Upper lobe of left lung (tissue), 6 donors: ENCODE measurements around the gene CFAP97D2. TPM values are rescaled to one million over a fixed set of nuclear protein-coding genes. Genes with fewer than 3 reads are reported as not detected.

Experiments used
- ATAC-seq, 2 donors: fragments of 200-7000 bp; cut with Tn5 transposase; one replicate each; pipeline ENCODE4 v1.9.1; 2022; ENCODE audit warnings: mild to moderate bottlenecking in 2 of 2, moderate library complexity in 2 of 2; ENCODE audit not compliant: low FRiP score in 2 of 2
- DNase-seq, 2 donors: peaks; one replicate each; pipeline ENCODE4 v3.0.0-alpha.2; 2019 to 2020
- H3K27ac ChIP-seq, 4 donors: fragments of 200-600 bp; sonication (generic); one replicate each; pipeline ENCODE4 v1.5.1; 2016 to 2019
- H3K27me3 ChIP-seq, 4 donors: fragments of 200-600 bp; sonication (generic); one replicate each; pipeline ENCODE4 v1.5.1; 2017 to 2019
- H3K36me3 ChIP-seq, 4 donors: fragments of 200-600 bp; sonication (generic); one replicate each; pipeline ENCODE4 v1.5.1; 2016 to 2019
- H3K4me1 ChIP-seq, 4 donors: fragments of 200-600 bp; sonication (generic); one replicate each; pipeline ENCODE4 v1.5.1; 2018 to 2019
- H3K4me3 ChIP-seq, 4 donors: fragments of 200-600 bp; sonication (generic); one replicate each; pipeline ENCODE4 v1.5.1; 2017 to 2019; ENCODE audit warnings: mild to moderate bottlenecking in 2 of 4, moderate library complexity in 1 of 4
- H3K9me3 ChIP-seq, 4 donors: fragments of 200-600 bp; sonication (generic); one replicate each; pipeline ENCODE4 v1.5.1; 2018 to 2019
- EP300 ChIP-seq, 4 donors: sonication (generic); formaldehyde crosslinking; IDR thresholded peaks; one replicate each; pipeline ENCODE4 v1.5.1; 2017; ENCODE audit warnings: antibody characterized with exemption in 4 of 4, control low read depth in 2 of 4
- POLR2A ChIP-seq, 4 donors: fragments of 450-650 bp; IDR thresholded peaks; one replicate each; pipeline ENCODE4 v1.5.1; 2016 to 2017; ENCODE audit warnings: antibody characterized with exemption in 4 of 4, mild to moderate bottlenecking in 2 of 4
- POLR2AphosphoS5 ChIP-seq, 2 donors: sonication (generic); formaldehyde crosslinking; IDR thresholded peaks; one replicate each; pipeline ENCODE4 v1.5.1; 2017; ENCODE audit warnings: antibody characterized with exemption in 2 of 2
- WGBS, 2 donors: methylation state at CpG; one replicate each; pipeline ENCODE4 v1.1.5; 2017 to 2018; 5-methylcytosine and 5-hydroxymethylcytosine counted together
- total RNA-seq, 6 donors: library from RNA; depleted of rRNA in 4 of 6; stranded (reverse); fragments of >200 nt in 4 of 6; gene quantifications; one replicate each; pipeline versions ENCODE4 v1.1.0 to v1.2.1, GENCODE V29; 2016 to 2021
- TF ChIP-seq, protein P1 (sequence below), 6 experiments: fragments of 450-650 bp in 4 of 6; fragments of 200-600 bp in 2 of 6; sonication (generic) in 2 of 6; IDR thresholded peaks; one replicate each; pipeline ENCODE4 v1.5.1; 2016 to 2019; ENCODE audit warnings: antibody characterized with exemption in 6 of 6
- donor health status: DM: no; HTN: no; CAD: no; lungs with moderate emphysema.
- donor health status: DM: no; HTN: yes; CAD: no; lungs with severe emphysema.

CFAP97D2 gene
- 1 to 10 TPM in 1 of 6 donors, under 1 TPM in 2, not detected in 3; 0.67 to 3.6 (median 0.76) TPM for total RNA-seq

DNA sequence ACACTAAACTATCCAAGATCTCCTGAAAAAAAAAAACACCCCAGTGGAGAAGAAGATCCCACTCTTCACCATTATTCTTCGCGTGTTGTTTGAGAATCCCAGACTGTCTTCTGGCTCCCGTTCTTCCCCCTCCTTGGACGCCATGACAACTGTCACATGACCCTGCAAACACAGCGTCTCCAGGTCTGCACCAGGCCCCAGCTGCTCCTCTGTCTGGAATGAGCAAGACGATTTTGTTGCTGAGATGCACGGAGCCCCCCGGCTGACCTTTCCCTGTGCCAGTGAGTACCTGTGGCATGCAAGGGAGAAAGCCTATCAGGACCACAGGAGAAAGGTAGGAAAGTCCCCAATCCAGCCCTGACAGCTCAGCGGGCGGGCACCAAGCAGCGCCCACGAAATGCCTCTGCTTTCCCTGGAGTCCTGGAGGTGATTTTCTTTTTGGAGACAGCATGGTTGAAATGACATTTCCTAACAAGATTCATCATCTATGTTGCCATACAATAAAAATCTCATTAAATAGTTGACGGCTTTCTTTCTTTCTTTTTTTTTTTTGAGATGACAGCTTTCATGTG lies at the start of gene CFAP97D2:
Gene CFAP97D2, plus strand, starts transcription at position 171 of the 572 bp plus-strand sequence. Its CDS starts 74 bp downstream, at position 245.
- Histone ChIP-seq H3K27ac (no peak within 1 kb of the TSS), H3K4me3 (no peak within 1 kb of the TSS), H3K9me3 (no peaks in the 10 kb centered on the region), H3K27me3 (no peaks in the 10 kb centered on the region), H3K4me1 (peaks cover 0 to 12% (median 3%) of the 10 kb centered on the region in 4 donors), H3K36me3 (no peaks in the 10 kb centered on the region)
- DNase-seq: no peak
- TF ChIP-seq, protein P1, sequence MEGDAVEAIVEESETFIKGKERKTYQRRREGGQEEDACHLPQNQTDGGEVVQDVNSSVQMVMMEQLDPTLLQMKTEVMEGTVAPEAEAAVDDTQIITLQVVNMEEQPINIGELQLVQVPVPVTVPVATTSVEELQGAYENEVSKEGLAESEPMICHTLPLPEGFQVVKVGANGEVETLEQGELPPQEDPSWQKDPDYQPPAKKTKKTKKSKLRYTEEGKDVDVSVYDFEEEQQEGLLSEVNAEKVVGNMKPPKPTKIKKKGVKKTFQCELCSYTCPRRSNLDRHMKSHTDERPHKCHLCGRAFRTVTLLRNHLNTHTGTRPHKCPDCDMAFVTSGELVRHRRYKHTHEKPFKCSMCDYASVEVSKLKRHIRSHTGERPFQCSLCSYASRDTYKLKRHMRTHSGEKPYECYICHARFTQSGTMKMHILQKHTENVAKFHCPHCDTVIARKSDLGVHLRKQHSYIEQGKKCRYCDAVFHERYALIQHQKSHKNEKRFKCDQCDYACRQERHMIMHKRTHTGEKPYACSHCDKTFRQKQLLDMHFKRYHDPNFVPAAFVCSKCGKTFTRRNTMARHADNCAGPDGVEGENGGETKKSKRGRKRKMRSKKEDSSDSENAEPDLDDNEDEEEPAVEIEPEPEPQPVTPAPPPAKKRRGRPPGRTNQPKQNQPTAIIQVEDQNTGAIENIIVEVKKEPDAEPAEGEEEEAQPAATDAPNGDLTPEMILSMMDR (IDR thresholded peaks at IDR 0.05): no peak
- no peak for TF ChIP-seq POLR2A (IDR thresholded peaks at IDR 0.05)
- TF ChIP-seq EP300 (IDR thresholded peaks at IDR 0.05): no peak
- WGBS, 2 donors: 65 to 75% methylated on average over 13 of the region's 13 CpGs
- ATAC-seq: no peak

DNA sequence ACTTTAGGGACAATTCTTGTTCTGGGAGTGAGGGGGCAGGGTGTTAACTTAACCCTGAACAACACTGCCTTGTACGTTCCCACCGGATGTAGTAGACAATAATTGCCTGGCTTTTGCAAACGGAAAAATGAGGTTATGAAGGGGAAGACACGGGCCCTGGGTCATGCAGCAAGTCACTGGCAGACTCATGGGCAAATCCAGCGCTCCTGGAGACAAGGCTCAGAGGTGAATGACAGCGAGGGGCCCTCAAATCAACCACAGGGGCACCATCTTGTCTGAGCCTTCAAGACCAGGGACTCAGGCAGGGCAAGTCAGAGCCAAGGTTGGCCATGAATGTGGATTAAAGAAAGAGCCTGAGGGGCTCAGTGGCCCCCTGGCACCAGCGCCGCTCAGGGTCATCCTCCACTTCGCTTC lies 49.4 kb upstream of the CFAP97D2 start:
- Histone ChIP-seq H3K27ac (peak overlapping the region; percentile 84 to 94 (median 88)), H3K4me1 (peaks cover 36 to 73% (median 41%) of the 10 kb centered on the region in 4 donors)
- DNase-seq: no peak

DNA sequence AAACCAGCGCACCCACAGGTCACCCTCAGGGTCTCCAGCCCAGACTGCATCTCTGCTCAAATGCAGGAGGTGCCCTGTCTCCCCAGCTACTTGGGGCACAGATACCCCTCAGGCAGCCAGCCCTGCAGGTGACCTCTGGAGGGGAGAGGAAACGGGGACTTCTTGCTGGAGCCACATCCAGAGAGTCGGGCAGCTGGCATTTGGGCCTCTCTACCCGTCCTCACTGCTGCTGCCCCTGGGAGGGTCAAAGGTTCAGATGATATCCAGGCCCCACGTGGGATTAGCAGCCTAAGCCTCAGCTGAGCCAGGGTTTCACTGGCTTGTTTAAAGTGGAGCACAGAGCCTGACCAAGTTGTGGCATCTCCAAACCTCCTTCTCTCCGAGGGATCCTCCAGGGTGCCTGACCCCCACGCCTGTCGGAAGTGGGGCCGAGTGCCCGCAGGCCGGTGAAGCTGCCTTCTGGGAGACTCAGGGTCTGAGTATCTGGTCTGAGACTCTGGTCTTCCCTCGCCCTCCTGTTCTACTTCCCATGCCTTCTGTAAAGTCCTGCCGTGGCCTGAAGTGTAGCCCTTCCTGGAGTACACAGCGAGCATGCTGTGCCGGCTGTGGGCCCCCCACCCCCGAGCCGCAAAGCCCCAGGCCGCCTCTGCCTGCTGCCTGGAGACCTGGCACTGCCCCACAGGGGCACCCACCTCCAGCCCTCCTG lies 48.8 kb upstream of the CFAP97D2 start:
- ATAC-seq (no peak), DNase-seq (no peak)
- peak overlapping the region; percentile 84 to 94 (median 88) for H3K27ac ChIP-seq
- H3K4me1 ChIP-seq: peaks cover 36 to 67% (median 41%) of the 10 kb centered on the region in 4 donors
- no peaks in the 10 kb centered on the region for H3K36me3 ChIP-seq
- H3K4me3 ChIP-seq: peak overlapping the region in 3 of 4 donors; percentile 66 to 98 (median 76)
- H3K27me3 ChIP-seq: no peaks in the 10 kb centered on the region
- TF ChIP-seq, protein P1 (IDR thresholded peaks at IDR 0.05): no peak
- no peak for TF ChIP-seq POLR2AphosphoS5 (IDR thresholded peaks at IDR 0.05)
- WGBS, 2 donors: 41 to 75% methylated on average over 5 to 17 of the region's 18 CpGs
- no peaks in the 10 kb centered on the region for H3K9me3 ChIP-seq

More for the DNA sequence above, 49.4 kb upstream of the CFAP97D2 start:
- peak overlapping the region in 1 of 4 donors; percentile 98 for H3K4me3 ChIP-seq
- H3K27me3 ChIP-seq: no peaks in the 10 kb centered on the region
- WGBS, 2 donors: 43 to 52% methylated on average over 5 to 9 of the region's 9 CpGs
- no peaks in the 10 kb centered on the region for H3K9me3 ChIP-seq
- ATAC-seq: no peak
- no peaks in the 10 kb centered on the region for H3K36me3 ChIP-seq
- no peak for TF ChIP-seq EP300 (IDR thresholded peaks at IDR 0.05)
- TF ChIP-seq POLR2A (IDR thresholded peaks at IDR 0.05): no peak
- TF ChIP-seq, protein P1 (IDR thresholded peaks at IDR 0.05): no peak
- TF ChIP-seq POLR2AphosphoS5 (IDR thresholded peaks at IDR 0.05): no peak

DNA sequence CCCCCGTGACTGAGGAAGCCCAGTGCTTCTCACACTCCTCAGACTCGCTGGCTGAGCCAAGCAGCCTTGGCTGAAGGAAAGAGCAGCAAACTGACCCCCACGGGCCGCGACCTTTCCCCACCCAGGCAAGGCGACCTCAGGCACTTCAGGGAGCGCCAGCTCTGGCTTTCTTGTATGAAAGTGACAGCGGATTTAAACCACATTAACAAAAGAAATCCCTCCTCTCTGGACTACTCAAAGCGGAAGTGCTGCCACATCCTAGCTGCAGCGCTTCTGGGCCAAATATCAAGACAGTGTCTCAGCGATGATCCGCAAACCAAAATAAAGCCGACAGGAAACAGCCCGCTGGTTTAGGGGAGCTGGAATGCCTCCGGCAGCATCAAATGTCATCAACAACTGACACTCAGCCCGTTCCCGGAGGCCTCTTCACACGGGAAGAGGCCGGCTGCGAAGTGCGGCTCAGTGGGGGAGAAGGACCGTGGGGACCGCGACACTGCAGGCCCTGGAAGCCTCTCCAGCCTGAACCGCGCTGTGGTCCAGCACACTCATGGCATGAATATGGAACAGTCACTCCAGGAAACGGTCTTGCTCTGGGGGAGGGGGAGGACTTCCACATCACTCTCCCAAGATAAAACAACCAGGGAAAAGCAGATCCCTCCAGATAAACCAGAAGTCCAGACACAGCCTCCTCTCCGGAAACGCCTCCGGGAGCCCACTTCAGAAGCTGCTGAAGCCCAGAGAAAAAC lies 48.0 kb upstream of the CFAP97D2 start:
- Histone ChIP-seq H3K9me3 (no peaks in the 10 kb centered on the region), H3K4me1 (peaks cover 36 to 64% (median 41%) of the 10 kb centered on the region in 4 donors), H3K36me3 (no peaks in the 10 kb centered on the region), H3K4me3 (peak overlapping the region; percentile 66 to 98 (median 81)), H3K27me3 (no peaks in the 10 kb centered on the region), H3K27ac (peak overlapping the region; percentile 84 to 94 (median 88))
- 3 to 7% methylated on average over 24 to 30 of the region's 30 CpGs for WGBS, 2 donors
- peak; percentile 59 to 84 for DNase-seq
- peak; percentile 37 to 40 for ATAC-seq
- TF ChIP-seq EP300 (IDR thresholded peaks at IDR 0.05): no peak
- peak; percentile 48 to 68 for TF ChIP-seq POLR2AphosphoS5 (IDR thresholded peaks at IDR 0.05)
- TF ChIP-seq, protein P1 (IDR thresholded peaks at IDR 0.05): no peak
- peak in 1 of 4 donors; percentile 41 for TF ChIP-seq POLR2A (IDR thresholded peaks at IDR 0.05)
